Lower leg skin (tissue), 4 donors: Measurements from ENCODE around the gene DVL1. TPM values are rescaled to one million over a fixed set of nuclear protein-coding genes. Genes with fewer than 3 reads are reported as not detected.
"Not testable (repeated sequence)": the region's sequence is repeated elsewhere in the genome, so short reads cannot be mapped to it uniquely, and the experiment has no call there.

Experiments used
- DNase-seq, 2 donors: peaks; one replicate each; pipeline ENCODE4 v3.0.0-alpha.2; 2019; ENCODE audit warnings: low spot score in 2 of 2
- H3K4me3 ChIP-seq: fragments of 200-600 bp; sonication (generic); 2 replicates; pipeline ENCODE4 v1.5.1; 2017; ENCODE audit warnings: mild to moderate bottlenecking, low read depth; ENCODE audit not compliant: poor library complexity, severe bottlenecking
- CTCF ChIP-seq, 3 donors: fragments of 450-650 bp; IDR thresholded peaks; one replicate each; pipeline ENCODE4 v1.5.1; 2016; ENCODE audit warnings: antibody characterized with exemption in 3 of 3, mild to moderate bottlenecking in 3 of 3, moderate library complexity in 2 of 3
- POLR2A ChIP-seq, 2 donors: fragments of 450-650 bp; IDR thresholded peaks; one replicate each; pipeline ENCODE4 v1.6.1; 2016 to 2017; ENCODE audit warnings: antibody characterized with exemption in 2 of 2, mild to moderate bottlenecking in 1 of 2, moderate library complexity in 1 of 2
- WGBS, 2 donors: methylation state at CpG; one replicate each; pipeline ENCODE4 v1.1.5; 2018; 5-methylcytosine and 5-hydroxymethylcytosine counted together
- intact Hi-C: fragments of 100-400 bp; cut with DNase I; formaldehyde crosslinking; loops from one replicate; pipeline ENCODE4 v1.15.0; 2023; ENCODE audit warnings: low total_unique reads
- total RNA-seq, 4 donors: library from RNA; depleted of rRNA; stranded (reverse); fragments of >200 nt; gene quantifications; one replicate each; pipeline ENCODE4 v1.1.0, GENCODE V29; 2016

Gene DVL1
- total RNA-seq, 4 donors from 2014 or later, result 92.0 to 163 (median 113) TPM

DNA sequence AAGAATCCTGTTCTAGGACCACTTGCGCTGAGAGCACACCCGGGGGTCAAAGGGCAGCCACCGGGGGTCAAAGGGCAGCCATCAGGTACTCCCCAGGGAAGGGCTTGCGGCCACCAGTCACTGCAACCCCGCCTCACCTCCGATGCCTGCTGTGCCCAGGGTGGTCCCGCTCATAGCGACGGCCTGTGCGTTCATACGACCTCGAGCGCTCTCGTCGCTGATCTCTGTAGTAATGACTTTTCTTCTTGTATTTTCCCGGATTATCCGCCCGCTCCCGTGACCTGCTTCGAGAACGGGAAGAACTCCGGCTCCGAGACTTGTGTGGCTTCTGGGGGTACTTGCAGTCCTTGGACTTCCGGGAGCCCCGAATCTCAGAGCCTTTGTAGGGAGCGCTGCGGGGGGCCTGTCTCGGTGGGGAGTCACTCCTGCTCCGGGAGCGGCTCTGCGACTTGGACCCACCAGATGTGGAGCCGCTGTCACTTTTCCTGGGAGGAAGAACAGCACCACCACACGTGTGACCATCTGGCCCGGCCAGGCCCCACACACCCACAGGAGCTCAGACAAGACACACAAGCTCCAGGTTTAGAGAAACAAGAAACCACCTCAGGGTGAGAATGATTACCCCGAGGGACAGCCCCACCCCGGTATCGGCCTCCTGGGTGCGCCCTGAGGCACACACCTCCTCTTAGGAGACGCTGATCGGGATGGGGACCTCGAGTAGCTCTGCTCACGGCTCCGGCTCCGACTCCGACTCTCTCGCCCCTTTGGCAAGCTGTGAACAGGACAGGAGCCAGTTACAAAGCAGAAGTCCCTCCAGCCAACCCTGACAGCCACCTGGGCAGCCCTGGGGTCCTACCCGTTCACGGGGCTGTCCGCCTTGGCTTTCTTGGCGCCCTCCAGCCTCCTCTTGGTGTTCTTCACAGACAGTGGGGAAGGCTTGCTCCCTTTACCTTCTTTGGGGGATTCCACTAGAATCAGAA, 38.2 kb upstream of the DVL1 start:
- WGBS, 2 donors, result 94 to 97% methylated on average over 45 to 50 of the region's 50 CpGs
- intact Hi-C loops, result no loop called here
- TF ChIP-seq CTCF (IDR thresholded peaks at IDR 0.05) (no peak), POLR2A (IDR thresholded peaks at IDR 0.05) (no peak)
- no peak overlapping the region for H3K4me3 ChIP-seq
- DNase-seq, result no peak

DNA sequence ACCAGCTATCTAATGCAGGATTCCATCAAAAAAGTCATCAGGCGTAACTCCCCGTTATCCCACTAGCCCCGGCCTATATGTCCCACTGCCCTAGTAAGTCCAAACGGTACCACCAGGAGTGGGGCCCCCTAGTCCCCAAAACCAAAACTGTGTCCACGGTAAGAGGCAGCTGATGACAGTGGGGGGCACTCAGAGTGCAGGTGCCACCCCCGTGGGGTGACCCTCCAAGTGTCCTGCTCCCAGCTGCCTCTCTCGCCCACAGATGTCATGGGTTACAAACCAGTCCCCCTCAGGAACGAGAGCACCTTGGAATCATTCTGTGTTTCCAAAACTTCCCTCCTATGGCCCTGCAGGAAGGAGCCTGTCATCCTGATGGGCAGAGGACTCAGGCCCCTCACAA, 36.7 kb upstream of the DVL1 start:
- no peak for DNase-seq
- TF ChIP-seq POLR2A (IDR thresholded peaks at IDR 0.05) (no peak), CTCF (IDR thresholded peaks at IDR 0.05) (no peak)
- intact Hi-C loops, result no loop called here
- WGBS, 2 donors, result 83 to 88% methylated on average over 4 to 8 of the region's 8 CpGs
- no peak overlapping the region for H3K4me3 ChIP-seq

- DNase-seq, H3K4me3 ChIP-seq, intact Hi-C loops: not testable (repeated sequence)
- 93 to 94% methylated on average over 28 to 29 of the region's 29 CpGs for WGBS, 2 donors
These were observed 36.1 kb upstream of the DVL1 start for GRCh38 chr1:1385339-1385738.

DNA sequence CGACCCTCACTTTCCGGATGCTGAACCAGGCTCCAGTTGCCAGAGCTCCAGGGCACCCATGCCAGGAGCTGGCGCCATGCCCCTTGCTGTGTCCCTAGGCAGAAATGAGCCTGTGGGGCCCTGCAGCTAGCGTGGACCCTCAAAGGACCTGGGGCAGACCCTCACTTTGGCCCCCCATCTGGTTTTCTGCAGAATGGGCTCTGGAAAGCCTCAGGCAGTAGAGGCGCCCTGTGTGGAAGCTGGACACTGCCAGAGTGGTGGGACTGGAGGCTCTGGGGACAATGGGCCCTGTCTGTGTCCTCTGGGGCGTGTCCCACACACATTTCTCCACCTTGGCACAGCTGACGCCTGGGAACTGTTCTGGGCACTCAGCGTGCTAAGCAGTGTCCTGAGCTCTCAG, 32.1 kb upstream of the DVL1 start:
- DNase-seq, result no peak
- H3K4me3 ChIP-seq, result no peak overlapping the region
- 72 to 85% methylated on average over 5 to 6 of the region's 8 CpGs for WGBS, 2 donors
- intact Hi-C loops, result no loop called here
- TF ChIP-seq POLR2A (IDR thresholded peaks at IDR 0.05) (no peak), CTCF (IDR thresholded peaks at IDR 0.05) (no peak)

DNA sequence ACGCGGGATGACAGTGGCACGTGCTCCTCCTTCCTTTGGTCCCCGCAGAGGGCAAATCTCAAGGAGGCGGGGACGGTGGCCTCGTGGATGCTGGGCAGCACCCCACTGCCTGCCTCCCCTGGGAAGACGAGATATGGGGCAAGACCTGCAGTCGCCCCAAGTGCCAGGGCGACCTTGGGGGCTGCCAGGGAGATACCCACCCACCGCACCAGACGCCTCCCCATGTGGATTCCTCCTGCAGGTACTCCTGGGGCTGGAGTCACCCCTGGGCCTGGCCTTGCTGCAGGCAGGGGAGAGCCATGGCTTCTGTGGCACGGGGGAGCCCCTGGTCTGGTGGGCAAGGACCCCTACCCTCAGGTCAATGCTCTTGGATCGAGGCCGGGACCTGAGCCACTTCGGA, 31.6 kb upstream of the DVL1 start:
- intact Hi-C loops, result no loop called here
- TF ChIP-seq CTCF (IDR thresholded peaks at IDR 0.05) (no peak), POLR2A (IDR thresholded peaks at IDR 0.05) (no peak)
- H3K4me3 ChIP-seq, result no peak overlapping the region
- 89 to 94% methylated on average over 13 of the region's 16 CpGs for WGBS, 2 donors
- no peak for DNase-seq

DNA sequence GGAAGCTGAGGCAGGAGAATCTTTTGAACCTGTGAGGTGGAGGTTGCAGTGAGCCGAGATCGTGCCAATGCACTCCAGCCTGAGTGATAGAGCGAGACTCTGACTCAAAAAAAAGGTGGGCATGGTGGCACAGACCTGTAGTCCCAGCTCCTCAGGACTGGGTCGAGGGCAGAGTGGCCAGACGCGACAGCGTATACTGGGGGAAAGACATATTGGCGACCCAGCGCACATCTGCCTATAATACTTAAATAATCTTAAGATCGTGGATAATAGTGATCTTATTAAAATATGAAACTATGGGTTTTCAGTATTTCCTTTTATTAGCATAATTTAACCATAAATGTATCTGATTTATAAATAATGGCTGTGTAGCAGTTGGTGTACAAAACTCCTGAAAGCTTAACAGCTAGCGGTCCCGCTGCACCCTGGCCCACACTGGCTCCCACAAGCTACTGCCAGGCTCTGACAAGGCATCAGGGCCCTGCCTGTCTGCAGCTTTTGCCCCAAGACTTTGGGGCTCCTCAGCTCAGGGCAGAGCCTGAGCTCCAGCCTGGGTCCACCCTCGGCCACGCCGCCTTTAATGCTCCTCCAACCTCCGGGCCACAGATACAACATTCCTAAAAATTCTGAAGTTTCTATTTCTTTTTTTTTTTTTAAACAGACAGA, 28.5 kb upstream of the DVL1 start:
- intact Hi-C loops, result no loop called here
- H3K4me3 ChIP-seq, result no peak overlapping the region
- TF ChIP-seq CTCF (IDR thresholded peaks at IDR 0.05) (no peak), POLR2A (IDR thresholded peaks at IDR 0.05) (no peak)
- no peak for DNase-seq
- WGBS, 2 donors, result 90 to 94% methylated on average over 16 of the region's 16 CpGs
